HEK293 (cell line): ENCODE data around the gene CCNDBP1.
"Not testable (repeated sequence)": the region's sequence is repeated elsewhere in the genome, so short reads cannot be mapped to it uniquely, and the experiment has no call there.

ENCODE experiments used
- CTCF ChIA-PET: fragments of 350-600 bp; formaldehyde crosslinking; extraction: SDS; loops from one replicate; lab custom pipeline; 2021; ENCODE audit warnings: antibody characterized with exemption; lab: Yijun Ruan, JAX
- POLR2A ChIA-PET: fragments of 300-600 bp; formaldehyde crosslinking; extraction: SDS; loops from one replicate; lab custom pipeline; 2020; ENCODE audit warnings: antibody characterized with exemption, inconsistent platforms; lab: Yijun Ruan, JAX
- H3K27ac ChIP-seq: fragments of 200-500 bp; sonication (Bioruptor generic); 2 replicates; pipeline ENCODE4 v1.5.1; 2014; ENCODE audit warnings: low read depth, low read length, control low read depth, inconsistent platforms; ENCODE audit errors: extremely low read depth
- H3K36me3 ChIP-seq, 2 experiments: fragments of 200-500 bp in 1 of 2; sonication (Bioruptor generic) in 1 of 2; 1 replicate in 1 of 2; 2 replicates in 1 of 2; pipeline ENCODE4 v1.5.1; 2014 to 2017; ENCODE audit warnings: inconsistent platforms in 2 of 2, low read length in 2 of 2; ENCODE audit not compliant: control insufficient read depth in 2 of 2, insufficient read depth in 1 of 2
- H3K4me1 ChIP-seq: fragments of 200-500 bp; sonication (Bioruptor generic); 2 replicates; pipeline ENCODE4 v1.5.1; 2014; ENCODE audit warnings: mild to moderate bottlenecking, low read length, inconsistent platforms; ENCODE audit not compliant: control insufficient read depth, insufficient read depth
- H3K4me3 ChIP-seq: 2 replicates; pipeline ENCODE4 v1.5.1; 2011; ENCODE audit warnings: low read depth, mild to moderate bottlenecking, control low read depth, low read length, moderate library complexity
- H3K9me3 ChIP-seq: fragments of 200-500 bp; sonication (Bioruptor generic); 2 replicates; pipeline ENCODE4 v1.5.1; 2014; ENCODE audit warnings: low read depth, low read length, inconsistent platforms; ENCODE audit not compliant: control insufficient read depth, insufficient read depth
- GLI2 ChIP-seq: fragments of 450-650 bp; formaldehyde crosslinking; IDR thresholded peaks from 2 replicates; pipeline ENCODE4; 2017; ENCODE audit warnings: missing biosample characterization, missing genetic modification characterization, low read depth, borderline replicate concordance
- HOXC10 ChIP-seq: sonication (generic); formaldehyde crosslinking; IDR thresholded peaks from 2 replicates; pipeline ENCODE4 v1.8.1; 2023; ENCODE audit warnings: mild to moderate bottlenecking, missing genetic modification reagents
- KLF16 ChIP-seq: fragments of 450-650 bp; formaldehyde crosslinking; IDR thresholded peaks from 2 replicates; pipeline ENCODE4 v1.5.1; 2017; ENCODE audit warnings: missing biosample characterization, missing genetic modification characterization
- KLF8 ChIP-seq: fragments of 450-650 bp; formaldehyde crosslinking; IDR thresholded peaks from 2 replicates; pipeline ENCODE4 v1.5.1; 2016; ENCODE audit warnings: missing biosample characterization, missing genetic modification characterization
- SCRT2 ChIP-seq: fragments of 450-650 bp; formaldehyde crosslinking; IDR thresholded peaks from 2 replicates; pipeline ENCODE4 v1.5.1; 2016; ENCODE audit warnings: missing biosample characterization, missing genetic modification characterization
- ZFP37 ChIP-seq: fragments of 450-650 bp; formaldehyde crosslinking; IDR thresholded peaks from 2 replicates; pipeline ENCODE4 v1.5.1; 2016; ENCODE audit warnings: missing biosample characterization, missing genetic modification characterization
- ZFP69B ChIP-seq: fragments of 450-650 bp; formaldehyde crosslinking; IDR thresholded peaks from 2 replicates; pipeline ENCODE4 v1.5.1; 2016; ENCODE audit warnings: missing biosample characterization, missing genetic modification characterization
- ZIC2 ChIP-seq: fragments of 450-650 bp; formaldehyde crosslinking; IDR thresholded peaks from 2 replicates; pipeline ENCODE4 v1.5.1; 2016; ENCODE audit warnings: missing biosample characterization, missing genetic modification characterization
- ZNF114 ChIP-seq: fragments of 450-650 bp; formaldehyde crosslinking; IDR thresholded peaks from 2 replicates; pipeline ENCODE4 v1.5.0; 2017; ENCODE audit warnings: missing biosample characterization, missing genetic modification characterization
- ZNF169 ChIP-seq: fragments of 450-650 bp; formaldehyde crosslinking; IDR thresholded peaks from 2 replicates; pipeline ENCODE4 v1.5.1; 2016; ENCODE audit warnings: missing biosample characterization, missing genetic modification characterization
- ZNF174 ChIP-seq: fragments of 450-650 bp; formaldehyde crosslinking; IDR thresholded peaks from 2 replicates; pipeline ENCODE4 v1.5.0; 2017; ENCODE audit warnings: missing biosample characterization, mild to moderate bottlenecking, missing genetic modification characterization
- ZNF23 ChIP-seq: fragments of 450-650 bp; formaldehyde crosslinking; IDR thresholded peaks from 2 replicates; pipeline ENCODE4 v1.5.1; 2016; ENCODE audit warnings: missing biosample characterization, missing genetic modification characterization, borderline replicate concordance
- ZNF266 ChIP-seq: fragments of 450-650 bp; formaldehyde crosslinking; IDR thresholded peaks from 2 replicates; pipeline ENCODE4 v1.5.1; 2016; ENCODE audit warnings: missing biosample characterization, missing genetic modification characterization, low read depth
- ZNF274 ChIP-seq, 2 experiments: fragments of 200-500 bp in 1 of 2; fragments of 450-650 bp in 1 of 2; sonication (Bioruptor generic) in 1 of 2; formaldehyde crosslinking in 1 of 2; IDR thresholded peaks; 2 replicates each; pipeline versions ENCODE4 v1.5.1 to v1.6.1; 2014 to 2016; ENCODE audit warnings: borderline replicate concordance in 1 of 2, inconsistent platforms in 1 of 2, low read length in 1 of 2, missing biosample characterization in 1 of 2, missing genetic modification characterization in 1 of 2
- ZNF394 ChIP-seq: fragments of 450-650 bp; formaldehyde crosslinking; IDR thresholded peaks from 2 replicates; pipeline ENCODE4 v1.5.1; 2016; ENCODE audit warnings: missing biosample characterization, missing genetic modification characterization, mild to moderate bottlenecking, moderate library complexity, borderline replicate concordance
- ZNF514 ChIP-seq: fragments of 450-650 bp; formaldehyde crosslinking; IDR thresholded peaks from 2 replicates; pipeline ENCODE4 v1.5.1; 2016; ENCODE audit warnings: missing biosample characterization, missing genetic modification characterization
- ZNF549 ChIP-seq: fragments of 450-650 bp; IDR thresholded peaks from 2 replicates; pipeline ENCODE4 v1.5.1; 2018; ENCODE audit warnings: missing biosample characterization, missing genetic modification characterization, mild to moderate bottlenecking, inconsistent platforms, moderate library complexity
- ZNF621 ChIP-seq: fragments of 450-650 bp; formaldehyde crosslinking; IDR thresholded peaks from 2 replicates; pipeline ENCODE4 v1.5.1; 2017; ENCODE audit warnings: missing biosample characterization, missing genetic modification characterization
- ZNF654 ChIP-seq: fragments of 450-650 bp; formaldehyde crosslinking; IDR thresholded peaks from 2 replicates; pipeline ENCODE4 v1.5.1; 2016; ENCODE audit warnings: low read depth, missing biosample characterization, missing genetic modification characterization
- ZNF707 ChIP-seq: fragments of 450-650 bp; formaldehyde crosslinking; IDR thresholded peaks from 2 replicates; pipeline ENCODE4 v1.5.1; 2016; ENCODE audit warnings: missing biosample characterization, missing genetic modification characterization
- ZNF792 ChIP-seq: fragments of 450-650 bp; formaldehyde crosslinking; IDR thresholded peaks from 2 replicates; pipeline ENCODE4 v1.5.1; 2016; ENCODE audit warnings: missing biosample characterization, missing genetic modification characterization
- ZSCAN23 ChIP-seq: fragments of 450-650 bp; formaldehyde crosslinking; IDR thresholded peaks from 2 replicates; pipeline ENCODE4 v1.5.1; 2016; ENCODE audit warnings: missing biosample characterization, missing genetic modification characterization
- TF ChIP-seq, protein P1 (sequence below): fragments of 450-650 bp; formaldehyde crosslinking; IDR thresholded peaks from 2 replicates; pipeline ENCODE4 v1.5.1; 2016; ENCODE audit warnings: missing biosample characterization, missing genetic modification characterization
- TF ChIP-seq, protein P2 (sequence below): fragments of 450-650 bp; IDR thresholded peaks from 2 replicates; pipeline ENCODE4 v1.5.1; 2018; ENCODE audit warnings: missing biosample characterization, missing genetic modification characterization

CCNDBP1 gene

DNA sequence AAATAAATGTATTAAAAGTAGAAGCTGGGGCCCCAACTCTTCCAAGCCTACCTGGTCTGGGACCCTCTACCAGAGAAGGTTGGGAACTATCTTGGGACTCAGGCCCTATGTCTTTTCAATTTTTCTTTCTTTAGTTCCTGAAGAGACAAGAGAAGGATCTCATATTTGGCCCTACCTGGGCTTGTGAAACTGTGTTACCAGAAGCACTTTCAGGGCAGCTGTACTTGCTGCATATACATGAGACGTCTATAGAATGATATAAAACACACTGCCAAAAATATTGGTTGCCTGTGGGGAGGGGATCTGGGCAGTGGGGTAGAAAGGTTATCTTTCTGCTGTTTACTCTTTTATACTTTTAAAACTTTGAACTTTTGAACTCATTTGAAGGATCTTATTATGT, 36.2 kb downstream of the CCNDBP1 start:
- ChIA-PET POLR2A (no interaction called here), CTCF (no interaction called here)
- TF ChIP-seq SCRT2 (tag by site-specific recombination): no peak
- TF ChIP-seq ZNF514 (tag by site-specific recombination): no peak
- no peak for TF ChIP-seq ZNF114 (tag by site-specific recombination)
- TF ChIP-seq HOXC10: no peak
- TF ChIP-seq, protein P1, sequence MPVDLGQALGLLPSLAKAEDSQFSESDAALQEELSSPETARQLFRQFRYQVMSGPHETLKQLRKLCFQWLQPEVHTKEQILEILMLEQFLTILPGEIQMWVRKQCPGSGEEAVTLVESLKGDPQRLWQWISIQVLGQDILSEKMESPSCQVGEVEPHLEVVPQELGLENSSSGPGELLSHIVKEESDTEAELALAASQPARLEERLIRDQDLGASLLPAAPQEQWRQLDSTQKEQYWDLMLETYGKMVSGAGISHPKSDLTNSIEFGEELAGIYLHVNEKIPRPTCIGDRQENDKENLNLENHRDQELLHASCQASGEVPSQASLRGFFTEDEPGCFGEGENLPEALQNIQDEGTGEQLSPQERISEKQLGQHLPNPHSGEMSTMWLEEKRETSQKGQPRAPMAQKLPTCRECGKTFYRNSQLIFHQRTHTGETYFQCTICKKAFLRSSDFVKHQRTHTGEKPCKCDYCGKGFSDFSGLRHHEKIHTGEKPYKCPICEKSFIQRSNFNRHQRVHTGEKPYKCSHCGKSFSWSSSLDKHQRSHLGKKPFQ (tag by site-specific recombination): no peak
- no peak for TF ChIP-seq ZNF621 (tag by site-specific recombination)
- Histone ChIP-seq H3K27ac (no peak overlapping the region), H3K4me1 (no peaks in the 10 kb centered on the region), H3K4me3 (no peak overlapping the region), H3K36me3 (no peaks in the 10 kb centered on the region), H3K9me3 (no peaks in the 10 kb centered on the region)

DNA sequence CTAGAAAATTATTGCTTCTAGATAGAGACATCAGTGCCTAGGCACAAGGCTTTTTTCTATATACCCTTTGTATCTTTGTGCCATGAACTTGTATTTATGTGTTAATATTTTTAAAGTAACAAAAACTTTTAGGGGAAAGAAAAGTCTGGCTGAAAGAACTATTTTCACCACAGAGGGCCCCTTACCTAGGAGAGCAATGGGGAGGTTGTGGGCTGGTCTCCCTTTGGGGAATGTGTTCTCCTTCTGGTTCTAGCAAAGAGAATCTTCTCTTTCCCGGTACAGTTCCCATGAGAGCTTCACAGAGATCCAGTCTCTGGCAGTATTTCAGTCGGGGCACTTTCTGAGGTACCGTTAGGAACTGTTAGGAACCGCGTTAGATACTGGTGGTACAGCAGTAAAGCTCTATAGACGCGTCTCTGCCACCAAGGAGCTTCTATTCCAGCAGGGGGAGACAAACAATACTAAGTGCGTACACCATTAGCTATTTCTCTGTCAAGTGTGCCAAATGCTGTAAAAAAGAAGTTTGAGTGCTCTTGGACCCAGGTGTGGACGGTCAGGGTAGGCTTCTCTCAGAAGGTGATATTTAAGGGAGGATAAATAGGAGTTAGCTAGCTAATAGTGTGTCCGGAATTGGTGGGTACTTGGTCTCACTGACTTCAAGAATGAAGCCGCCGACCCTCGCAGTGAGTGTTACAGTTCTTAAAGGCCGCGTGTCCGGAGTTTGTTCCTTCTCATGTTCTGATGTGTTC, 40.2 kb downstream of the CCNDBP1 start:
- H3K4me1 ChIP-seq: no peaks in the 10 kb centered on the region
- no peaks in the 10 kb centered on the region for H3K36me3 ChIP-seq
- no peak overlapping the region for H3K27ac ChIP-seq
- no peak overlapping the region for H3K4me3 ChIP-seq
- H3K9me3 ChIP-seq: no peaks in the 10 kb centered on the region
- POLR2A ChIA-PET: no interaction called here
- CTCF ChIA-PET: interaction anchor here (0.6 to 2.9 kb wide), 15 partner anchors 9 to 474 kb away, joined by 3 to 50 read pairs (median 4); partner anchors contain the start of gene CCNDBP1
- TF ChIP-seq ZNF707 (no peak), GLI2 (no peak), ZNF654 (peak; percentile 37), ZFP69B (no peak), ZNF792 (tag by site-specific recombination) (no peak), ZSCAN23 (tag by site-specific recombination) (no peak)

DNA sequence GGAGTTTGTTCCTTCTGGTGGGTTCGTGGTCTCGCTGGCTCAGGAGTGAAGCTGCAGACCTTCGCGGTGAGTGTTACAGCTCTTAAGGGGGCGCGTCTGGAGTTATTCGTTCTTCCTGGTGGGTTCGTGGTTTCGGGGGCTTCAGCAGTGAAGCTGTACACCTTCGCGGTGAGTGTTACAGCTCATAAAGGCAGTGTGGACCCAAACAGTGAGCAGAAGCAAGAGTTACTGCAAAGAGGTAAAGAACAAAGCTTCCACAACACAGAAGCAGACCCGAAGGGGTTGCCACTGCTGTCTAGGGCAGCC, 40.7 kb downstream of the CCNDBP1 start:
- H3K9me3 ChIP-seq, H3K4me1 ChIP-seq, POLR2A ChIA-PET, H3K36me3 ChIP-seq, H3K27ac ChIP-seq, H3K4me3 ChIP-seq: not testable (repeated sequence)
- CTCF ChIA-PET: interaction anchor here (0.6 to 2.9 kb wide), 13 partner anchors 9 to 367 kb away, joined by 3 to 50 read pairs (median 4); partner anchors contain the start of gene CCNDBP1

DNA sequence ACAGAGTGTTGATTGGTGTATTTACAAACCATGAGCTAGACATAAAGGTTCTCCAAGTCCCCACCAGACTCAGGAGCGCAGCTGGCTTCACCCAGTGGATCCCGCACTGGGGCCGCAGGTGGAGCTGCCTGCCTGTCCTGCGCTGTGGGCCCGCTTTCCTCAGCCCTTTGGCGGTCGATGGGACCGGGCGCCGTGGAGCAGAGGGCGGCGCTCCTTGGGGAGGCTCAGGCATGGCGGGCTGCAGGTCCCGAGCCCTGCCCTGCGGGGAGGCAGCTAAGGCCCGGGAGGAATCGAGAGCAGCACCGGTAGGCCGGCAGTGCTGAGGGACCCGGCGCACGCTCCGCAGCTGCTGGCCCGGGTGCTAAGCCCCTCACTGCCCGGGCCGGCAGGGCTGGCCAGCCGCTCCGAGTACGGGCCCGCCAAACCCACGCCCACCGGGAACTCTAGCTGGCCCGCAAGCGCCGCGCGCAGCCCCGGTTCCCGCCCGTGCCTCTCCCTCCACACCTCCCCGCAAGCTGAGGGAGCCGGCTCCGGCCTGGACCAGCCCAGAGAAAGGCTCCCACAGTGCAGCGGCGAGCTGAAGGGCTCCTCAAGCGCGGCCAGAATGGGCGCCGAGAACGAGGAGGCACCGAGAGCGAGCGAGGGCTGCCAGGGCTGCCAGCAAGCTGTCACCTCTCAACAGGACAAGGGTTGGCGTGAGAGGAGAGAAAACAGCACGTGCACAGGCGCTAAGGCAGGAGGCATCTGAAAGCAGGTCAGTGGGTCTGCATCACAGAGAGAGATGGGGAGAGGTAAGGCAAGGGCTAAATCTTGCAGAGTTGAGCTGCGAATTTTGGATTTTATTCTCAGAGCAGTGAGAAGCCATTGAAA, 41.5 kb downstream of the CCNDBP1 start:
- Histone ChIP-seq H3K4me3 (no peak overlapping the region), H3K36me3 (no peaks in the 10 kb centered on the region), H3K4me1 (no peaks in the 10 kb centered on the region), H3K9me3 (no peaks in the 10 kb centered on the region), H3K27ac (no peak overlapping the region)
- ChIA-PET POLR2A (no interaction called here), CTCF (interaction anchor here (0.6 to 2.9 kb wide), 8 partner anchors 10 to 368 kb away, joined by 3 to 50 read pairs (median 4); no protein-coding TSS in a partner anchor)
- TF ChIP-seq ZNF549 (tag by site-specific recombination) (no peak), KLF8 (tag by site-specific recombination) (no peak), ZNF394 (tag by site-specific recombination) (no peak), ZNF174 (tag by site-specific recombination) (no peak), ZNF169 (no peak), ZNF274 (IDR thresholded peaks at IDR 0.05; ENCODE audit: low read length) (no peak), ZNF274 (tag by site-specific recombination; IDR thresholded peaks at IDR 0.05; ENCODE audit: borderline replicate concordance) (no peak), ZFP37 (tag by site-specific recombination) (no peak), KLF16 (tag by site-specific recombination) (no peak), ZNF266 (tag by site-specific recombination) (no peak), ZIC2 (tag by site-specific recombination) (no peak), ZNF23 (tag by site-specific recombination) (no peak)
- TF ChIP-seq, protein P2, sequence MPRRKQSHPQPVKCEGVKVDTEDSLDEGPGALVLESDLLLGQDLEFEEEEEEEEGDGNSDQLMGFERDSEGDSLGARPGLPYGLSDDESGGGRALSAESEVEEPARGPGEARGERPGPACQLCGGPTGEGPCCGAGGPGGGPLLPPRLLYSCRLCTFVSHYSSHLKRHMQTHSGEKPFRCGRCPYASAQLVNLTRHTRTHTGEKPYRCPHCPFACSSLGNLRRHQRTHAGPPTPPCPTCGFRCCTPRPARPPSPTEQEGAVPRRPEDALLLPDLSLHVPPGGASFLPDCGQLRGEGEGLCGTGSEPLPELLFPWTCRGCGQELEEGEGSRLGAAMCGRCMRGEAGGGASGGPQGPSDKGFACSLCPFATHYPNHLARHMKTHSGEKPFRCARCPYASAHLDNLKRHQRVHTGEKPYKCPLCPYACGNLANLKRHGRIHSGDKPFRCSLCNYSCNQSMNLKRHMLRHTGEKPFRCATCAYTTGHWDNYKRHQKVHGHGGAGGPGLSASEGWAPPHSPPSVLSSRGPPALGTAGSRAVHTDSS (tag by site-specific recombination): no peak
